ENCODE measurements around the gene STARD3. TPM values are rescaled to one million over a fixed set of nuclear protein-coding genes. Genes with fewer than 3 reads are reported as not detected.

The STARD3 gene
- total RNA-seq, 4 donors from 2014 or later, result 21.0 to 62.3 (median 26.0) TPM

GRCh38 chr17:39704821-39705551, 68.0 kb downstream of the STARD3 start:
- intact Hi-C loops (cut with DNase I; ENCODE audit: low total_unique reads), result no loop called here
- no peak overlapping the region for H3K4me3 ChIP-seq
- TF ChIP-seq CTCF (IDR thresholded peaks at IDR 0.05), result peak in 3 of 4 experiments; percentile 24 to 28 (median 27)
- no peak for TF ChIP-seq POLR2A (IDR thresholded peaks at IDR 0.05)
- no peak for DNase-seq
- no peaks in the 10 kb centered on the region for H3K4me1 ChIP-seq
- H3K36me3 ChIP-seq, result no peaks in the 10 kb centered on the region
- H3K27me3 ChIP-seq, result no peaks in the 10 kb centered on the region
- H3K27ac ChIP-seq, result no peak overlapping the region
- H3K9me3 ChIP-seq, result no peaks in the 10 kb centered on the region

GRCh38 chr17:39705786-39706348, 68.9 kb downstream of the STARD3 start:
- Histone ChIP-seq H3K36me3 (no peaks in the 10 kb centered on the region), H3K27me3 (no peaks in the 10 kb centered on the region), H3K4me1 (no peaks in the 10 kb centered on the region), H3K4me3 (no peak overlapping the region), H3K9me3 (no peaks in the 10 kb centered on the region), H3K27ac (no peak overlapping the region)
- intact Hi-C loops (cut with DNase I; ENCODE audit: low total_unique reads), result no loop called here
- DNase-seq, result no peak
- TF ChIP-seq CTCF (IDR thresholded peaks at IDR 0.05) (no peak), POLR2A (IDR thresholded peaks at IDR 0.05) (no peak)

GRCh38 chr17:39706383-39706782, 69.4 kb downstream of the STARD3 start:
- Histone ChIP-seq H3K27me3 (no peaks in the 10 kb centered on the region), H3K27ac (no peak overlapping the region), H3K4me1 (no peaks in the 10 kb centered on the region), H3K9me3 (no peaks in the 10 kb centered on the region), H3K36me3 (no peaks in the 10 kb centered on the region), H3K4me3 (no peak overlapping the region)
- DNase-seq, result no peak
- TF ChIP-seq POLR2A (IDR thresholded peaks at IDR 0.05), result no peak
- intact Hi-C loops (cut with DNase I; ENCODE audit: low total_unique reads), result no loop called here

GRCh38 chr17:39706921-39707337, 70.0 kb downstream of the STARD3 start:
- no peaks in the 10 kb centered on the region for H3K27me3 ChIP-seq
- no peaks in the 10 kb centered on the region for H3K36me3 ChIP-seq
- no peaks in the 10 kb centered on the region for H3K4me1 ChIP-seq
- DNase-seq, result no peak
- H3K4me3 ChIP-seq, result no peak overlapping the region
- intact Hi-C loops (cut with DNase I; ENCODE audit: low total_unique reads), result no loop called here
- no peak overlapping the region for H3K27ac ChIP-seq
- TF ChIP-seq CTCF (IDR thresholded peaks at IDR 0.05) (no peak), POLR2A (IDR thresholded peaks at IDR 0.05) (no peak)
- H3K9me3 ChIP-seq, result no peaks in the 10 kb centered on the region

- no peaks in the 10 kb centered on the region for H3K27me3 ChIP-seq
- no peak for DNase-seq
- H3K27ac ChIP-seq, result no peak overlapping the region
- no peaks in the 10 kb centered on the region for H3K9me3 ChIP-seq
- intact Hi-C loops (cut with DNase I; ENCODE audit: low total_unique reads), result no loop called here
- H3K36me3 ChIP-seq, result no peaks in the 10 kb centered on the region
- no peaks in the 10 kb centered on the region for H3K4me1 ChIP-seq
- no peak overlapping the region for H3K4me3 ChIP-seq
- no peak for TF ChIP-seq POLR2A (IDR thresholded peaks at IDR 0.05)
- no peak for TF ChIP-seq CTCF (IDR thresholded peaks at IDR 0.05)
These were observed 72.5 kb downstream of the STARD3 start for GRCh38 chr17:39709319-39709997.
